ENCODE results near the gene NRXN2. TPM values are rescaled to one million over a fixed set of nuclear protein-coding genes. Genes with fewer than 3 reads are reported as not detected.

Gene NRXN2
- total and polyA plus RNA-seq, 10 of the 15 experiments (the other 5 are each of a cell fraction or from before 2014, with no cell fraction given): 0.03 to 1.4 (median 0.23) TPM

- Histone ChIP-seq H3K27ac (ENCODE audit: control insufficient read depth, insufficient read depth) (no peak overlapping the region), H2AFZ (ENCODE audit: control insufficient read depth, low read depth, low read length) (no peak overlapping the region), H3K9ac (ENCODE audit: control insufficient read depth, insufficient read depth, low read length) (no peak overlapping the region), H3K27me3 (replicated peaks in 1 of 2; ENCODE audit: control insufficient read depth in 2 of 2, insufficient read depth in 2 of 2, low read length in 1 of 2) (no peaks in the 10 kb centered on the region), H4K20me1 (ENCODE audit: control insufficient read depth, insufficient read depth) (no peaks in the 10 kb centered on the region), H3K4me2 (ENCODE audit: control insufficient read depth, insufficient read depth) (no peak overlapping the region), H3K9me3 (replicated peaks; ENCODE audit: control insufficient read depth, insufficient read depth, low read length) (no peaks in the 10 kb centered on the region), H3K36me3 (ENCODE audit: control insufficient read depth in 2 of 2, insufficient read depth in 2 of 2, low read length in 1 of 2) (no peaks in the 10 kb centered on the region), H3K79me2 (ENCODE audit: control insufficient read depth, insufficient read depth, low read length) (no peaks in the 10 kb centered on the region), H3K4me1 (ENCODE audit: control insufficient read depth, insufficient read depth, low read length) (no peaks in the 10 kb centered on the region; the same call in 1 of the 2 replicates), H3K4me3 (no peak overlapping the region)
- BruUV-seq (replicated peaks): no TSS peak
- no peak for ATAC-seq
- WGBS (ENCODE audit: insufficient coverage, insufficient replicate concordance, low lambda C conversion rate, missing lambda C conversion rate): 62% methylated on average over 19 of the region's 19 CpGs
- no peak for DNase-seq (ENCODE audit: low read depth, low spot score)
- ChIA-PET SMC1A (ENCODE audit: uncharacterized antibody, unreplicated experiment) (interaction anchor here (1.0 to 1.2 kb wide), 2 partner anchors 8 to 14 kb away, joined by 3 to 5 read pairs; no protein-coding TSS in a partner anchor), CTCF (interaction anchor here (2.9 to 4.6 kb wide), 2 partner anchors 9 to 28 kb away, joined by 20 to 21 read pairs; no protein-coding TSS in a partner anchor), RAD21 (ENCODE audit: unreplicated experiment) (interaction anchor here (1.0 kb wide), 1 partner anchor 29 kb away, joined by 3 read pairs; no protein-coding TSS in a partner anchor), POLR2A (no interaction called here)
- FAIRE-seq: no peak
- TF ChIP-seq FOS (IDR thresholded peaks at IDR 0.05; ENCODE audit: borderline replicate concordance, extremely low read depth, insufficient read length) (no peak), ZNF274 (IDR thresholded peaks at IDR 0.05; ENCODE audit: insufficient read depth, insufficient read length) (no peak), NR2C2 (IDR thresholded peaks at IDR 0.05; ENCODE audit: borderline replicate concordance, control insufficient read depth, insufficient read length, low read depth) (no peak), ZNF592 (IDR thresholded peaks at IDR 0.05) (no peak), MYC (IDR thresholded peaks at IDR 0.05; ENCODE audit: insufficient read depth, insufficient read length, insufficient replicate concordance, low read length, severe bottlenecking) (no peak), YY1 (IDR thresholded peaks at IDR 0.05; ENCODE audit: low read depth, low read length) (no peak), NFYA (IDR thresholded peaks at IDR 0.05; ENCODE audit: borderline replicate concordance, low read depth, low read length) (no peak), CBX5 (IDR thresholded peaks at IDR 0.05; ENCODE audit: low read depth) (no peak), CBFB (IDR thresholded peaks at IDR 0.05; ENCODE audit: low read depth) (no peak), NFXL1 (IDR thresholded peaks at IDR 0.05; ENCODE audit: borderline replicate concordance) (no peak), SIX5 (IDR thresholded peaks at IDR 0.05; ENCODE audit: low read depth, low read length, severe bottlenecking) (no peak), POLR2AphosphoS5 (IDR thresholded peaks at IDR 0.05; ENCODE audit: low read length) (no peak), HDAC2 (IDR thresholded peaks at IDR 0.05) (no peak), ATF2 (IDR thresholded peaks at IDR 0.05; ENCODE audit: low read length) (no peak), SREBF2 (IDR thresholded peaks at IDR 0.05; ENCODE audit: low read length) (no peak), RCOR1 (conservative IDR thresholded peaks at IDR 0.05; ENCODE audit: low read depth, low read length) (no peak), CHD2 (IDR thresholded peaks at IDR 0.05; ENCODE audit: borderline replicate concordance, low read depth, low read length) (no peak), PML (IDR thresholded peaks at IDR 0.05; ENCODE audit: low read length) (no peak), ZBED1 (IDR thresholded peaks at IDR 0.05; ENCODE audit: borderline replicate concordance) (no peak)
- TF ChIP-seq, protein P1, sequence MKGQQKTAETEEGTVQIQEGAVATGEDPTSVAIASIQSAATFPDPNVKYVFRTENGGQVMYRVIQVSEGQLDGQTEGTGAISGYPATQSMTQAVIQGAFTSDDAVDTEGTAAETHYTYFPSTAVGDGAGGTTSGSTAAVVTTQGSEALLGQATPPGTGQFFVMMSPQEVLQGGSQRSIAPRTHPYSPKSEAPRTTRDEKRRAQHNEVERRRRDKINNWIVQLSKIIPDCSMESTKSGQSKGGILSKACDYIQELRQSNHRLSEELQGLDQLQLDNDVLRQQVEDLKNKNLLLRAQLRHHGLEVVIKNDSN (IDR thresholded peaks at IDR 0.05; ENCODE audit: borderline replicate concordance, extremely low read length, insufficient read depth, low read depth, low read length): no peak
- intact Hi-C loops (cut with micrococcal nuclease; ENCODE audit: unreplicated experiment) (no loop called here), in situ Hi-C loops (cut with MboI) (no loop called here)
Observed at GRCh38 chr11:64660706-64661105, 62.3 kb downstream of the NRXN2 start.
